Right atrium auricular region (tissue), 2 donors: ENCODE results near the gene PSMD3. TPM values are rescaled to one million over a fixed set of nuclear protein-coding genes. Genes with fewer than 3 reads are reported as not detected.
"Not testable (repeated sequence)": the region's sequence is repeated elsewhere in the genome, so short reads cannot be mapped to it uniquely, and the experiment has no call there.

Experiments
- DNase-seq: peaks from one replicate; pipeline ENCODE4 v3.0.0-alpha.2; 2019; ENCODE audit warnings: low spot score
- H3K27ac ChIP-seq, 2 donors: fragments of 200-600 bp; sonication (generic); 1 replicate in 1 of 2; 2 replicates in 1 of 2; pipeline ENCODE4 v1.5.1; 2016 to 2019
- H3K27me3 ChIP-seq, 2 donors: fragments of 200-600 bp; sonication (generic); one replicate each; pipeline versions ENCODE4 v1.5.1 to v1.6.0; 2017 to 2019
- H3K36me3 ChIP-seq: fragments of 200-600 bp; sonication (generic); one replicate; pipeline ENCODE4 v1.5.1; 2016
- H3K4me1 ChIP-seq, 2 donors: fragments of 200-600 bp; sonication (generic); one replicate each; pipeline versions ENCODE4 v1.5.1 to v1.6.0; 2017 to 2019
- H3K4me3 ChIP-seq, 2 donors: fragments of 200-600 bp; sonication (generic); 1 replicate in 1 of 2; 2 replicates in 1 of 2; pipeline ENCODE4 v1.5.1; 2017 to 2019; ENCODE audit warnings: mild to moderate bottlenecking in 1 of 2, moderate library complexity in 1 of 2
- H3K9me3 ChIP-seq, 2 donors: fragments of 200-600 bp; sonication (generic); one replicate each; pipeline ENCODE4 v1.5.1; 2019
- CTCF ChIP-seq, 2 donors: fragments of 200-600 bp; sonication (generic); IDR thresholded peaks; one replicate each; pipeline ENCODE4 v1.5.1; 2019; ENCODE audit warnings: antibody characterized with exemption in 2 of 2
- total RNA-seq, 2 donors: library from RNA; depleted of rRNA; stranded (reverse); fragments of >200 nt; gene quantifications; one replicate each; pipeline ENCODE4 v1.1.0, GENCODE V29; 2016

The PSMD3 gene
- total RNA-seq, 2 donors from 2014 or later: 76.3 to 88.8 TPM

- no peak for TF ChIP-seq CTCF (IDR thresholded peaks at IDR 0.05)
- Histone ChIP-seq H3K36me3 (peaks cover 37% of the 10 kb centered on the region), H3K27me3 (no peaks in the 10 kb centered on the region), H3K9me3 (no peaks in the 10 kb centered on the region), H3K4me3 (no peak overlapping the region), H3K27ac (no peak overlapping the region), H3K4me1 (no peaks in the 10 kb centered on the region)
- DNase-seq: no peak
Observed at GRCh38 chr17:39999067-39999466, 18.5 kb downstream of the PSMD3 start.

GRCh38 chr17:40000161-40000560 lies 19.6 kb downstream of the PSMD3 start:
- Histone ChIP-seq H3K4me1 (no peaks in the 10 kb centered on the region), H3K27ac (no peak overlapping the region), H3K27me3 (no peaks in the 10 kb centered on the region), H3K4me3 (no peak overlapping the region), H3K36me3 (peaks cover 26% of the 10 kb centered on the region), H3K9me3 (no peaks in the 10 kb centered on the region)
- DNase-seq: no peak
- TF ChIP-seq CTCF (IDR thresholded peaks at IDR 0.05): no peak

GRCh38 chr17:40001335-40001734 lies 20.7 kb downstream of the PSMD3 start:
- peaks cover 14% of the 10 kb centered on the region for H3K36me3 ChIP-seq
- not testable (repeated sequence) for H3K27ac ChIP-seq, H3K4me1 ChIP-seq, DNase-seq, H3K27me3 ChIP-seq, H3K4me3 ChIP-seq, H3K9me3 ChIP-seq

GRCh38 chr17:40004072-40004471 lies 23.5 kb downstream of the PSMD3 start:
- DNase-seq: no peak
- no peaks in the 10 kb centered on the region for H3K4me1 ChIP-seq
- H3K4me3 ChIP-seq: no peak overlapping the region
- H3K27me3 ChIP-seq: no peaks in the 10 kb centered on the region
- TF ChIP-seq CTCF (IDR thresholded peaks at IDR 0.05): no peak
- no peaks in the 10 kb centered on the region for H3K36me3 ChIP-seq
- no peaks in the 10 kb centered on the region for H3K9me3 ChIP-seq
- no peak overlapping the region for H3K27ac ChIP-seq

- TF ChIP-seq CTCF (IDR thresholded peaks at IDR 0.05): no peak
- H3K4me1 ChIP-seq: no peaks in the 10 kb centered on the region
- H3K27me3 ChIP-seq: no peaks in the 10 kb centered on the region
- no peaks in the 10 kb centered on the region for H3K9me3 ChIP-seq
- no peak for DNase-seq
- no peaks in the 10 kb centered on the region for H3K36me3 ChIP-seq
- no peak overlapping the region for H3K27ac ChIP-seq
- no peak overlapping the region for H3K4me3 ChIP-seq
Observed at GRCh38 chr17:40004712-40005111, 24.1 kb downstream of the PSMD3 start.

GRCh38 chr17:40005520-40005919 lies 24.9 kb downstream of the PSMD3 start:
- no peak for TF ChIP-seq CTCF (IDR thresholded peaks at IDR 0.05)
- DNase-seq: no peak
- Histone ChIP-seq H3K4me3 (no peak overlapping the region), H3K4me1 (no peaks in the 10 kb centered on the region), H3K27me3 (no peaks in the 10 kb centered on the region), H3K9me3 (no peaks in the 10 kb centered on the region), H3K36me3 (no peaks in the 10 kb centered on the region), H3K27ac (no peak overlapping the region)

GRCh38 chr17:40010946-40011500 lies 30.4 kb downstream of the PSMD3 start:
- not testable (repeated sequence) for H3K27ac ChIP-seq, H3K27me3 ChIP-seq, H3K9me3 ChIP-seq, H3K36me3 ChIP-seq, H3K4me3 ChIP-seq, DNase-seq
- peaks cover 0 to 27% of the 10 kb centered on the region in 2 donors for H3K4me1 ChIP-seq

- not testable (repeated sequence) for H3K27ac ChIP-seq, H3K4me3 ChIP-seq, H3K36me3 ChIP-seq, DNase-seq, H3K9me3 ChIP-seq, H3K27me3 ChIP-seq
- H3K4me1 ChIP-seq: peaks cover 0 to 28% of the 10 kb centered on the region in 2 donors
Observed at GRCh38 chr17:40012017-40012647, 31.5 kb downstream of the PSMD3 start.
